Ovary (tissue), 3 donors: ENCODE measurements around the gene GJB5.

Experiments
- POLR2A ChIP-seq: fragments of 450-650 bp; IDR thresholded peaks from one replicate; pipeline ENCODE4 v1.6.1; 2017; ENCODE audit warnings: antibody characterized with exemption, mild to moderate bottlenecking, moderate library complexity
- TF ChIP-seq, protein P1 (sequence below), 3 donors: fragments of 450-650 bp in 2 of 3; fragments of 200-600 bp in 1 of 3; IDR thresholded peaks; one replicate each; pipeline versions ENCODE4 v1.5.1 to v1.8.0; 2016 to 2022; ENCODE audit warnings: antibody characterized with exemption in 3 of 3, mild to moderate bottlenecking in 1 of 3
- donor health status: DM: no; HTN: no; CAD: no.

DNA sequence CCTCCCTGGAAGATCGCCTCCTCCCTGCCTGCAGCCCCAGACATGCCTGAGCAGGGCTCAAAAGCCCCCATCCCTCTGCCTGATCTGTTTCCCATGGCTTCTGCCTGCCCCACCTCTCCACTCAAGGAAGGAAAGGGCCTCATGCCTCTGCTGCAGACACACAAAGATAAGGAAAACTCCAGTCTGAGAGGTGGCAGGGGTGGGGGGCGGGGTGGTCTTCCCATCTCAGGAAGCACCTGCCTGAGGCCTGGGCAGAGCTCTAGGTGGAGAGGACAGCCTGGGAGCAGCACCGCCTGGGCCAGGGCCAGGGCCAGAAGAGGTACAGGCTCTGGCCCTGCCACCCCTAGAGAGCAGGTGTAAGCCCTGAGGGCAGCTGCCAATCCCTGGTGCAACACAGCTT lies 22.1 kb downstream of the GJB5 start:
- TF ChIP-seq, protein P1, sequence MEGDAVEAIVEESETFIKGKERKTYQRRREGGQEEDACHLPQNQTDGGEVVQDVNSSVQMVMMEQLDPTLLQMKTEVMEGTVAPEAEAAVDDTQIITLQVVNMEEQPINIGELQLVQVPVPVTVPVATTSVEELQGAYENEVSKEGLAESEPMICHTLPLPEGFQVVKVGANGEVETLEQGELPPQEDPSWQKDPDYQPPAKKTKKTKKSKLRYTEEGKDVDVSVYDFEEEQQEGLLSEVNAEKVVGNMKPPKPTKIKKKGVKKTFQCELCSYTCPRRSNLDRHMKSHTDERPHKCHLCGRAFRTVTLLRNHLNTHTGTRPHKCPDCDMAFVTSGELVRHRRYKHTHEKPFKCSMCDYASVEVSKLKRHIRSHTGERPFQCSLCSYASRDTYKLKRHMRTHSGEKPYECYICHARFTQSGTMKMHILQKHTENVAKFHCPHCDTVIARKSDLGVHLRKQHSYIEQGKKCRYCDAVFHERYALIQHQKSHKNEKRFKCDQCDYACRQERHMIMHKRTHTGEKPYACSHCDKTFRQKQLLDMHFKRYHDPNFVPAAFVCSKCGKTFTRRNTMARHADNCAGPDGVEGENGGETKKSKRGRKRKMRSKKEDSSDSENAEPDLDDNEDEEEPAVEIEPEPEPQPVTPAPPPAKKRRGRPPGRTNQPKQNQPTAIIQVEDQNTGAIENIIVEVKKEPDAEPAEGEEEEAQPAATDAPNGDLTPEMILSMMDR (IDR thresholded peaks at IDR 0.05), result no peak
- no peak for TF ChIP-seq POLR2A
